H1 (cell line): ENCODE results near the gene OR52I2. TPM values are rescaled to one million over a fixed set of nuclear protein-coding genes. Genes with fewer than 3 reads are reported as not detected.

Source experiments
- CTCF ChIA-PET: fragments of 300-600 bp; sonication (Branson Sonifier 250); formaldehyde crosslinking; loops from one replicate; lab custom pipeline; 2021; ENCODE audit not compliant: partially characterized antibody; lab: Charles Lee
- POLR2A ChIA-PET: fragments of 300-600 bp; sonication (Branson Sonifier 250); formaldehyde crosslinking; loops from one replicate; lab custom pipeline; 2021; ENCODE audit warnings: inconsistent platforms; ENCODE audit not compliant: partially characterized antibody; lab: Charles Lee
- DNase-seq, 2 experiments: peaks; one replicate each; pipeline versions ENCODE4 v3.0.0 to v3.0.0-alpha.2; 2010 to 2022; ENCODE audit warnings: low spot score in 2 of 2, low read depth in 1 of 2, mixed read lengths in 1 of 2
- FAIRE-seq: peaks from 2 replicates; lab custom pipeline; 2011; peaks lifted over from hg19 to GRCh38; lab: Jason Lieb, UNC
- H2AFZ ChIP-seq: 2 replicates; pipeline ENCODE4 v1.8.1; 2012; ENCODE audit warnings: low read length, inconsistent platforms
- H2AK5ac ChIP-seq: 2 replicates; pipeline ENCODE4 v1.6.1; 2013; ENCODE audit warnings: low read depth, low read length
- H2BK120ac ChIP-seq: replicated peaks from 2 replicates; pipeline ENCODE3; 2013; ENCODE audit warnings: low read depth, low read length, inconsistent platforms
- H2BK12ac ChIP-seq: 2 replicates; pipeline ENCODE4 v1.6.1; 2013; ENCODE audit warnings: low read depth, low read length
- H2BK15ac ChIP-seq: 2 replicates; pipeline ENCODE4 v1.6.1; 2013; ENCODE audit warnings: low read length
- H2BK20ac ChIP-seq: 2 replicates; pipeline ENCODE4 v1.6.1; 2013; ENCODE audit warnings: low read length
- H2BK5ac ChIP-seq: 2 replicates; pipeline ENCODE4 v1.6.1; 2013; ENCODE audit warnings: low read depth, low read length
- H3K14ac ChIP-seq: 2 replicates; pipeline ENCODE4 v1.6.1; 2013; ENCODE audit warnings: inconsistent platforms; ENCODE audit not compliant: insufficient read length
- H3K18ac ChIP-seq: 2 replicates; pipeline ENCODE4 v1.6.1; 2013; ENCODE audit warnings: low read length; ENCODE audit errors: extremely low read depth
- H3K23ac ChIP-seq: 2 replicates; pipeline ENCODE4 v1.6.1; 2013; ENCODE audit warnings: inconsistent platforms; ENCODE audit not compliant: insufficient read length
- H3K23me2 ChIP-seq: 2 replicates; pipeline ENCODE4 v1.6.1; 2013; ENCODE audit warnings: low read depth, low read length
- H3K27ac ChIP-seq: 2 replicates; pipeline ENCODE4 v1.6.1; 2011; ENCODE audit warnings: low read depth, low read length, inconsistent platforms
- H3K27me3 ChIP-seq, 4 experiments: replicated peaks in 1 of 4; 1 replicate in 1 of 4; 2 replicates in 3 of 4; pipeline versions ENCODE4 v1.6.1 to v1.8.1; 2011 to 2013; ENCODE audit warnings: low read length in 3 of 4, mild to moderate bottlenecking in 3 of 4, inconsistent platforms in 2 of 4, mixed read lengths in 2 of 4, moderate library complexity in 1 of 4; ENCODE audit not compliant: control insufficient read depth in 3 of 4, insufficient read depth in 3 of 4; ENCODE audit errors: extremely low read depth in 1 of 4
- H3K36me3 ChIP-seq, 4 experiments: 2 replicates each; pipeline versions ENCODE4 v1.6.1 to v1.8.1; 2011 to 2013; ENCODE audit warnings: mild to moderate bottlenecking in 4 of 4, low read length in 3 of 4, moderate library complexity in 2 of 4, control low read depth in 1 of 4, inconsistent platforms in 1 of 4; ENCODE audit not compliant: insufficient read depth in 4 of 4, control insufficient read depth in 2 of 4
- H3K4ac ChIP-seq: replicated peaks from 2 replicates; pipeline ENCODE3; 2013; ENCODE audit warnings: low read length, low read depth, mixed read lengths, inconsistent platforms; ENCODE audit not compliant: insufficient read length
- H3K4me1 ChIP-seq, 4 experiments: replicated peaks in 1 of 4; 1 replicate in 1 of 4; 2 replicates in 3 of 4; pipeline versions ENCODE4 v1.6.1 to v1.8.1; 2011 to 2013; ENCODE audit warnings: low read length in 3 of 4, inconsistent platforms in 2 of 4, mixed read lengths in 1 of 4; ENCODE audit not compliant: insufficient read depth in 4 of 4, control insufficient read depth in 3 of 4
- H3K4me2 ChIP-seq, 2 experiments: 2 replicates each; pipeline versions ENCODE4 v1.6.1 to v1.8.1; 2011 to 2013; ENCODE audit warnings: low read depth in 2 of 2, low read length in 2 of 2, control low read depth in 1 of 2, inconsistent platforms in 1 of 2, mild to moderate bottlenecking in 1 of 2; ENCODE audit not compliant: insufficient read depth in 1 of 2
- H3K4me3 ChIP-seq, 4 experiments: fragments of 200-600, 300-600 bp in 1 of 4; sonication (generic), shearing (Covaris generic), sonication (Bioruptor Twin) in 1 of 4; 2 replicates each; pipeline versions ENCODE4 v1.5.1 to v1.8.1; 2011 to 2016; ENCODE audit warnings: low read length in 4 of 4, low read depth in 3 of 4, control low read depth in 2 of 4, inconsistent platforms in 2 of 4, mild to moderate bottlenecking in 2 of 4, mixed read lengths in 1 of 4, moderate library complexity in 1 of 4; ENCODE audit not compliant: insufficient read depth in 2 of 4; ENCODE audit errors: extremely low read depth in 1 of 4
- H3K56ac ChIP-seq: replicated peaks from 2 replicates; pipeline ENCODE3; 2013; ENCODE audit warnings: low read depth, mild to moderate bottlenecking, mixed read lengths, low read length, inconsistent platforms; ENCODE audit not compliant: insufficient read length
- H3K79me1 ChIP-seq: 2 replicates; pipeline ENCODE4 v1.6.1; 2013; ENCODE audit warnings: low read depth, low read length, control low read depth
- H3K79me2 ChIP-seq, 2 experiments: 2 replicates each; pipeline versions ENCODE4 v1.6.1 to v1.8.1; 2012 to 2013; ENCODE audit warnings: low read length in 2 of 2, mild to moderate bottlenecking in 2 of 2, inconsistent platforms in 1 of 2; ENCODE audit not compliant: insufficient read depth in 2 of 2, control insufficient read depth in 1 of 2
- H3K9ac ChIP-seq, 4 experiments: replicated peaks in 1 of 4; 1 replicate in 1 of 4; 2 replicates in 3 of 4; pipeline versions ENCODE4 v1.6.1 to v1.8.1; 2011 to 2013; ENCODE audit warnings: low read depth in 3 of 4, low read length in 3 of 4, control low read depth in 2 of 4, mild to moderate bottlenecking in 2 of 4, moderate library complexity in 2 of 4, inconsistent platforms in 1 of 4; ENCODE audit errors: extremely low read depth in 1 of 4
- H3K9me3 ChIP-seq, 2 experiments: 2 replicates each; pipeline versions ENCODE4 v1.6.1 to v1.8.1; 2012 to 2013; ENCODE audit warnings: mild to moderate bottlenecking in 2 of 2, moderate library complexity in 2 of 2, control low read depth in 1 of 2, inconsistent platforms in 1 of 2, low read depth in 1 of 2, low read length in 1 of 2, mixed read lengths in 1 of 2; ENCODE audit not compliant: insufficient read depth in 2 of 2
- H4K20me1 ChIP-seq, 2 experiments: replicated peaks in 1 of 2; 2 replicates each; pipeline versions ENCODE3 to v1.8.1; 2011 to 2013; ENCODE audit warnings: inconsistent platforms in 2 of 2, low read length in 2 of 2, mild to moderate bottlenecking in 1 of 2; ENCODE audit not compliant: insufficient read depth in 2 of 2, control insufficient read depth in 1 of 2
- H4K5ac ChIP-seq: 2 replicates; pipeline ENCODE4 v1.6.1; 2013; ENCODE audit warnings: low read length, low read depth, mixed read lengths, inconsistent platforms; ENCODE audit not compliant: insufficient read length
- H4K8ac ChIP-seq: 2 replicates; pipeline ENCODE4 v1.8.0; 2013; ENCODE audit warnings: mild to moderate bottlenecking, moderate library complexity, low read length, inconsistent platforms; ENCODE audit not compliant: insufficient read depth; ENCODE audit errors: extremely low read depth
- H4K91ac ChIP-seq: replicated peaks from 2 replicates; pipeline ENCODE3; 2013; ENCODE audit warnings: low read length, mixed read lengths, inconsistent platforms; ENCODE audit not compliant: insufficient read length
- CHD2 ChIP-seq: IDR thresholded peaks from 2 replicates; pipeline ENCODE4 v1.6.1; 2012; ENCODE audit warnings: low read length, improper control_type of control experiment
- GTF2F1 ChIP-seq: IDR thresholded peaks from 2 replicates; pipeline ENCODE4 v1.6.1; 2012; ENCODE audit warnings: low read depth, low read length, improper control_type of control experiment, borderline replicate concordance
- JUN ChIP-seq: IDR thresholded peaks from 2 replicates; pipeline ENCODE4 v1.6.1; 2011; ENCODE audit warnings: low read depth, mild to moderate bottlenecking, improper control_type of control experiment, low read length
- JUND ChIP-seq: IDR thresholded peaks from 2 replicates; pipeline ENCODE4 v1.6.1; 2011; ENCODE audit warnings: mild to moderate bottlenecking, improper control_type of control experiment, low read length
- MAFK ChIP-seq: IDR thresholded peaks from 2 replicates; pipeline ENCODE4 v1.6.1; 2012; ENCODE audit warnings: low read depth, mild to moderate bottlenecking, improper control_type of control experiment, low read length
- NRF1 ChIP-seq: IDR thresholded peaks from 2 replicates; pipeline ENCODE4 v1.6.1; 2011; ENCODE audit warnings: mild to moderate bottlenecking, low read depth, low read length, improper control_type of control experiment
- POLR2A ChIP-seq, 2 experiments: IDR thresholded peaks; 1 replicate in 1 of 2; 2 replicates in 1 of 2; pipeline ENCODE4 v1.6.1; 2011; ENCODE audit warnings: low read depth in 2 of 2, low read length in 2 of 2, mild to moderate bottlenecking in 2 of 2; ENCODE audit errors: control extremely low read depth in 1 of 2
- POLR2AphosphoS5 ChIP-seq: IDR thresholded peaks from 2 replicates; pipeline ENCODE4 v1.6.1; 2011; ENCODE audit warnings: low read depth, low read length
- RBBP5 ChIP-seq: IDR thresholded peaks from 2 replicates; pipeline ENCODE4 v1.7.1; 2012; ENCODE audit warnings: low read depth, mild to moderate bottlenecking, inconsistent platforms, low read length, moderate library complexity, borderline replicate concordance
- SAP30 ChIP-seq: fragments of 300-600 bp; sonication (generic); IDR thresholded peaks from 2 replicates; pipeline ENCODE4 v1.7.1; 2012; ENCODE audit warnings: low read length, moderate library complexity, mild to moderate bottlenecking, inconsistent platforms; ENCODE audit not compliant: insufficient read depth, insufficient replicate concordance
- SP4 ChIP-seq: IDR thresholded peaks from 2 replicates; pipeline ENCODE4 v1.6.1; 2012; ENCODE audit warnings: low read length, inconsistent platforms
- SRF ChIP-seq: IDR thresholded peaks from 2 replicates; pipeline ENCODE4 v1.6.1; 2011; ENCODE audit warnings: mild to moderate bottlenecking, low read depth, low read length, moderate library complexity
- WGBS, 2 experiments: shearing (Covaris generic) in 1 of 2; methylation state at CpG; one replicate each; pipeline versions ENCODE4 v1.1.6 to v1.1.7; 2013 to 2015; ENCODE audit warnings: low lambda C conversion rate in 2 of 2, mixed read lengths in 2 of 2, inconsistent platforms in 1 of 2, low coverage in 1 of 2, missing lambda C conversion rate in 1 of 2; ENCODE audit not compliant: insufficient replicate concordance in 2 of 2, insufficient coverage in 1 of 2, insufficient read length in 1 of 2; ENCODE audit errors: extremely low coverage in 1 of 2, missing lambda C conversion rate in 1 of 2; 5-methylcytosine and 5-hydroxymethylcytosine counted together
- polyA plus RNA-seq, 7 experiments: library from polyadenylated mRNA; depleted of rRNA in 3 of 7; stranded (reverse) in 5 of 7; unstranded in 2 of 7; fragments of >200 nt in 5 of 7; fragments of 200-250 nt in 2 of 7; gene quantifications; 1 replicate in 5 of 7; 2 replicates in 1 of 7; 4 replicates in 1 of 7; pipeline versions ENCODE4 v1.2.1 to v1.2.3, GENCODE V29; 2011 to 2013; ENCODE audit warnings: missing spikeins in 2 of 7, mixed read lengths in 2 of 7
- total RNA-seq: library from RNA; stranded (reverse); fragmentation: NEBNext Ultra II Directional; extraction: Animal tissue kit (Norgen Biotek cat#: 25700); gene quantifications from 2 replicates; pipeline ENCODE4 v1.2.1, GENCODE V29; 2021
- TF ChIP-seq, protein P1 (sequence below): IDR thresholded peaks from 2 replicates; pipeline ENCODE4 v1.6.1; 2011; ENCODE audit warnings: low read length, improper control_type of control experiment
- TF ChIP-seq, protein P2 (sequence below): IDR thresholded peaks from 2 replicates; pipeline ENCODE4 v1.6.1; 2011; ENCODE audit warnings: low read depth, mild to moderate bottlenecking, low read length; ENCODE audit not compliant: insufficient read depth

Gene OR52I2
- total and polyA plus RNA-seq, 2 of the 8 experiments (the other 6 are each of a cell fraction or from before 2014, with no cell fraction given) = not detected

DNA sequence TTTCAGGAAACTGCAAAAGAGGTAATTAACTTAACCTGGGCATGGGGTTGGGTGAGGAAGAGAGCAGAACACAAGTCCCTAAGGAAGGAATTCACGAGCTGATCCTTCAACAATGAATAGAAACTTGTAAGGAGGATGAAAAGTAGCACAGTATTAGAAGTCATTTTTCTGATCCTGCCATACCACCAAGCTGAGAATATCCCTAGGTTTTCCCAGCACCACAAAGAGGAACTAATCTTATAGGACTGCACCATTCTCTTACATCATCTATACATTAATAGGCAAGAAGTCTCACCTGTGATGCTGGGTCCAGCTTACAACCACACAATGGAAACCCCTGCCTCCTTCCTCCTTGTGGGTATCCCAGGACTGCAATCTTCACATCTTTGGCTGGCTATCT lies 12.2 kb downstream of the OR52I2 start, which contains the start of gene OR52I1:
Gene OR52I1, plus strand, starts transcription at position 301 of the 400 bp plus-strand sequence. Its CDS starts 0 bp downstream, at position 301.
- Histone ChIP-seq H3K79me1 (no peaks in the 10 kb centered on the region), H3K4me3 (no peak within 1 kb of the TSS), H4K8ac (no peak within 1 kb of the TSS), H2BK15ac (no peak within 1 kb of the TSS), H3K56ac (no peak within 1 kb of the TSS), H3K23ac (no peak within 1 kb of the TSS), H3K36me3 (no peaks in the 10 kb centered on the region; a peak in 1 of 8 replicates), H2BK12ac (no peak within 1 kb of the TSS), H4K91ac (no peak within 1 kb of the TSS), H3K79me2 (no peaks in the 10 kb centered on the region), H3K4me1 (no peaks in the 10 kb centered on the region), H3K27me3 (no peaks in the 10 kb centered on the region), H3K9ac (no peak within 1 kb of the TSS), H4K5ac (no peak within 1 kb of the TSS), H3K9me3 (no peaks in the 10 kb centered on the region), H2BK120ac (no peak within 1 kb of the TSS), H2AFZ (no peak within 1 kb of the TSS), H3K18ac (no peak within 1 kb of the TSS), H3K14ac (no peak within 1 kb of the TSS), H3K4ac (no peak within 1 kb of the TSS), H2AK5ac (no peak within 1 kb of the TSS), H2BK5ac (no peak within 1 kb of the TSS), H3K4me2 (no peak within 1 kb of the TSS), H3K23me2 (no peaks in the 10 kb centered on the region; the same call in 1 of the 2 replicates), H4K20me1 (no peaks in the 10 kb centered on the region), H3K27ac (no peak within 1 kb of the TSS), H2BK20ac (no peak within 1 kb of the TSS)
- 75% methylated on average over 1 of the region's 1 CpG; no CpG with 5 or more reads in 1 of the 2 experiments for whole genome bisulfite sequencing, 2 experiments
- POLR2A ChIA-PET = interaction anchor here (1.4 kb wide), 1 partner anchor 10 kb away, joined by 3 read pairs; no protein-coding TSS in a partner anchor
- DNase-seq (no peak), FAIRE-seq (no peak)
- CTCF ChIA-PET = no interaction called here
- TF ChIP-seq POLR2A (IDR thresholded peaks at IDR 0.05; ENCODE audit: control extremely low read depth in 1 of 2, low read depth in 2 of 2, low read length in 2 of 2) (no peak), JUN (no peak), POLR2AphosphoS5 (no peak), RBBP5 (no peak), SAP30 (no peak), NRF1 (no peak), GTF2F1 (no peak), JUND (no peak), MAFK (no peak), SRF (no peak), CHD2 (no peak), SP4 (no peak)
- TF ChIP-seq, protein P1, sequence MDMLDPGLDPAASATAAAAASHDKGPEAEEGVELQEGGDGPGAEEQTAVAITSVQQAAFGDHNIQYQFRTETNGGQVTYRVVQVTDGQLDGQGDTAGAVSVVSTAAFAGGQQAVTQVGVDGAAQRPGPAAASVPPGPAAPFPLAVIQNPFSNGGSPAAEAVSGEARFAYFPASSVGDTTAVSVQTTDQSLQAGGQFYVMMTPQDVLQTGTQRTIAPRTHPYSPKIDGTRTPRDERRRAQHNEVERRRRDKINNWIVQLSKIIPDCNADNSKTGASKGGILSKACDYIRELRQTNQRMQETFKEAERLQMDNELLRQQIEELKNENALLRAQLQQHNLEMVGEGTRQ = no peak
- TF ChIP-seq, protein P2, sequence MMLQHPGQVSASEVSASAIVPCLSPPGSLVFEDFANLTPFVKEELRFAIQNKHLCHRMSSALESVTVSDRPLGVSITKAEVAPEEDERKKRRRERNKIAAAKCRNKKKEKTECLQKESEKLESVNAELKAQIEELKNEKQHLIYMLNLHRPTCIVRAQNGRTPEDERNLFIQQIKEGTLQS = no peak
